H1 (cell line): ENCODE data around the gene PIGA. TPM values are rescaled to one million over a fixed set of nuclear protein-coding genes. Genes with fewer than 3 reads are reported as not detected.

Source experiments
- CTCF ChIA-PET: fragments of 300-600 bp; sonication (Branson Sonifier 250); formaldehyde crosslinking; loops from one replicate; lab custom pipeline; 2021; ENCODE audit not compliant: partially characterized antibody; lab: Charles Lee
- POLR2A ChIA-PET: fragments of 300-600 bp; sonication (Branson Sonifier 250); formaldehyde crosslinking; loops from one replicate; lab custom pipeline; 2021; ENCODE audit warnings: inconsistent platforms; ENCODE audit not compliant: partially characterized antibody; lab: Charles Lee
- DNase-seq, 2 experiments: peaks; one replicate each; pipeline versions ENCODE4 v3.0.0 to v3.0.0-alpha.2; 2010 to 2022; ENCODE audit warnings: low spot score in 2 of 2, low read depth in 1 of 2, mixed read lengths in 1 of 2
- FAIRE-seq: peaks from 2 replicates; lab custom pipeline; 2011; peaks lifted over from hg19 to GRCh38; lab: Jason Lieb, UNC
- H2AFZ ChIP-seq: 2 replicates; pipeline ENCODE4 v1.8.1; 2012; ENCODE audit warnings: low read length, inconsistent platforms
- H2AK5ac ChIP-seq: 2 replicates; pipeline ENCODE4 v1.6.1; 2013; ENCODE audit warnings: low read depth, low read length
- H2BK120ac ChIP-seq: replicated peaks from 2 replicates; pipeline ENCODE3; 2013; ENCODE audit warnings: low read depth, low read length, inconsistent platforms
- H2BK12ac ChIP-seq: 2 replicates; pipeline ENCODE4 v1.6.1; 2013; ENCODE audit warnings: low read depth, low read length
- H2BK15ac ChIP-seq: 2 replicates; pipeline ENCODE4 v1.6.1; 2013; ENCODE audit warnings: low read length
- H2BK20ac ChIP-seq: 2 replicates; pipeline ENCODE4 v1.6.1; 2013; ENCODE audit warnings: low read length
- H2BK5ac ChIP-seq: 2 replicates; pipeline ENCODE4 v1.6.1; 2013; ENCODE audit warnings: low read depth, low read length
- H3K14ac ChIP-seq: 2 replicates; pipeline ENCODE4 v1.6.1; 2013; ENCODE audit warnings: inconsistent platforms; ENCODE audit not compliant: insufficient read length
- H3K18ac ChIP-seq: 2 replicates; pipeline ENCODE4 v1.6.1; 2013; ENCODE audit warnings: low read length; ENCODE audit errors: extremely low read depth
- H3K23ac ChIP-seq: 2 replicates; pipeline ENCODE4 v1.6.1; 2013; ENCODE audit warnings: inconsistent platforms; ENCODE audit not compliant: insufficient read length
- H3K23me2 ChIP-seq: 2 replicates; pipeline ENCODE4 v1.6.1; 2013; ENCODE audit warnings: low read depth, low read length
- H3K27ac ChIP-seq: 2 replicates; pipeline ENCODE4 v1.6.1; 2011; ENCODE audit warnings: low read depth, low read length, inconsistent platforms
- H3K27me3 ChIP-seq, 4 experiments: replicated peaks in 1 of 4; 1 replicate in 1 of 4; 2 replicates in 3 of 4; pipeline versions ENCODE4 v1.6.1 to v1.8.1; 2011 to 2013; ENCODE audit warnings: low read length in 3 of 4, mild to moderate bottlenecking in 3 of 4, inconsistent platforms in 2 of 4, mixed read lengths in 2 of 4, moderate library complexity in 1 of 4; ENCODE audit not compliant: control insufficient read depth in 3 of 4, insufficient read depth in 3 of 4; ENCODE audit errors: extremely low read depth in 1 of 4
- H3K36me3 ChIP-seq, 4 experiments: 2 replicates each; pipeline versions ENCODE4 v1.6.1 to v1.8.1; 2011 to 2013; ENCODE audit warnings: mild to moderate bottlenecking in 4 of 4, low read length in 3 of 4, moderate library complexity in 2 of 4, control low read depth in 1 of 4, inconsistent platforms in 1 of 4; ENCODE audit not compliant: insufficient read depth in 4 of 4, control insufficient read depth in 2 of 4
- H3K4ac ChIP-seq: replicated peaks from 2 replicates; pipeline ENCODE3; 2013; ENCODE audit warnings: low read length, low read depth, mixed read lengths, inconsistent platforms; ENCODE audit not compliant: insufficient read length
- H3K4me1 ChIP-seq, 4 experiments: replicated peaks in 1 of 4; 1 replicate in 1 of 4; 2 replicates in 3 of 4; pipeline versions ENCODE4 v1.6.1 to v1.8.1; 2011 to 2013; ENCODE audit warnings: low read length in 3 of 4, inconsistent platforms in 2 of 4, mixed read lengths in 1 of 4; ENCODE audit not compliant: insufficient read depth in 4 of 4, control insufficient read depth in 3 of 4
- H3K4me2 ChIP-seq, 2 experiments: 2 replicates each; pipeline versions ENCODE4 v1.6.1 to v1.8.1; 2011 to 2013; ENCODE audit warnings: low read depth in 2 of 2, low read length in 2 of 2, control low read depth in 1 of 2, inconsistent platforms in 1 of 2, mild to moderate bottlenecking in 1 of 2; ENCODE audit not compliant: insufficient read depth in 1 of 2
- H3K4me3 ChIP-seq, 4 experiments: fragments of 200-600, 300-600 bp in 1 of 4; sonication (generic), shearing (Covaris generic), sonication (Bioruptor Twin) in 1 of 4; 2 replicates each; pipeline versions ENCODE4 v1.5.1 to v1.8.1; 2011 to 2016; ENCODE audit warnings: low read length in 4 of 4, low read depth in 3 of 4, control low read depth in 2 of 4, inconsistent platforms in 2 of 4, mild to moderate bottlenecking in 2 of 4, mixed read lengths in 1 of 4, moderate library complexity in 1 of 4; ENCODE audit not compliant: insufficient read depth in 2 of 4; ENCODE audit errors: extremely low read depth in 1 of 4
- H3K56ac ChIP-seq: replicated peaks from 2 replicates; pipeline ENCODE3; 2013; ENCODE audit warnings: low read depth, mild to moderate bottlenecking, mixed read lengths, low read length, inconsistent platforms; ENCODE audit not compliant: insufficient read length
- H3K79me1 ChIP-seq: 2 replicates; pipeline ENCODE4 v1.6.1; 2013; ENCODE audit warnings: low read depth, low read length, control low read depth
- H3K79me2 ChIP-seq, 2 experiments: 2 replicates each; pipeline versions ENCODE4 v1.6.1 to v1.8.1; 2012 to 2013; ENCODE audit warnings: low read length in 2 of 2, mild to moderate bottlenecking in 2 of 2, inconsistent platforms in 1 of 2; ENCODE audit not compliant: insufficient read depth in 2 of 2, control insufficient read depth in 1 of 2
- H3K9ac ChIP-seq, 4 experiments: replicated peaks in 1 of 4; 1 replicate in 1 of 4; 2 replicates in 3 of 4; pipeline versions ENCODE4 v1.6.1 to v1.8.1; 2011 to 2013; ENCODE audit warnings: low read depth in 3 of 4, low read length in 3 of 4, control low read depth in 2 of 4, mild to moderate bottlenecking in 2 of 4, moderate library complexity in 2 of 4, inconsistent platforms in 1 of 4; ENCODE audit errors: extremely low read depth in 1 of 4
- H3K9me3 ChIP-seq, 2 experiments: 2 replicates each; pipeline versions ENCODE4 v1.6.1 to v1.8.1; 2012 to 2013; ENCODE audit warnings: mild to moderate bottlenecking in 2 of 2, moderate library complexity in 2 of 2, control low read depth in 1 of 2, inconsistent platforms in 1 of 2, low read depth in 1 of 2, low read length in 1 of 2, mixed read lengths in 1 of 2; ENCODE audit not compliant: insufficient read depth in 2 of 2
- H4K20me1 ChIP-seq, 2 experiments: replicated peaks in 1 of 2; 2 replicates each; pipeline versions ENCODE3 to v1.8.1; 2011 to 2013; ENCODE audit warnings: inconsistent platforms in 2 of 2, low read length in 2 of 2, mild to moderate bottlenecking in 1 of 2; ENCODE audit not compliant: insufficient read depth in 2 of 2, control insufficient read depth in 1 of 2
- H4K5ac ChIP-seq: 2 replicates; pipeline ENCODE4 v1.6.1; 2013; ENCODE audit warnings: low read length, low read depth, mixed read lengths, inconsistent platforms; ENCODE audit not compliant: insufficient read length
- H4K8ac ChIP-seq: 2 replicates; pipeline ENCODE4 v1.8.0; 2013; ENCODE audit warnings: mild to moderate bottlenecking, moderate library complexity, low read length, inconsistent platforms; ENCODE audit not compliant: insufficient read depth; ENCODE audit errors: extremely low read depth
- H4K91ac ChIP-seq: replicated peaks from 2 replicates; pipeline ENCODE3; 2013; ENCODE audit warnings: low read length, mixed read lengths, inconsistent platforms; ENCODE audit not compliant: insufficient read length
- CREB1 ChIP-seq: IDR thresholded peaks from 2 replicates; pipeline ENCODE4 v1.6.1; 2012; ENCODE audit warnings: inconsistent platforms
- RAD21 ChIP-seq, 2 experiments: IDR thresholded peaks in 1 of 2; conservative IDR thresholded peaks in 1 of 2; 2 replicates each; pipeline ENCODE4 v1.6.1; 2011; ENCODE audit warnings: low read depth in 2 of 2, low read length in 2 of 2, improper control_type of control experiment in 1 of 2, inconsistent platforms in 1 of 2, mild to moderate bottlenecking in 1 of 2, moderate library complexity in 1 of 2
- WGBS, 2 experiments: shearing (Covaris generic) in 1 of 2; methylation state at CpG; one replicate each; pipeline versions ENCODE4 v1.1.6 to v1.1.7; 2013 to 2015; ENCODE audit warnings: low lambda C conversion rate in 2 of 2, mixed read lengths in 2 of 2, inconsistent platforms in 1 of 2, low coverage in 1 of 2, missing lambda C conversion rate in 1 of 2; ENCODE audit not compliant: insufficient replicate concordance in 2 of 2, insufficient coverage in 1 of 2, insufficient read length in 1 of 2; ENCODE audit errors: extremely low coverage in 1 of 2, missing lambda C conversion rate in 1 of 2; 5-methylcytosine and 5-hydroxymethylcytosine counted together
- polyA plus RNA-seq, 7 experiments: library from polyadenylated mRNA; depleted of rRNA in 3 of 7; stranded (reverse) in 5 of 7; unstranded in 2 of 7; fragments of >200 nt in 5 of 7; fragments of 200-250 nt in 2 of 7; gene quantifications; 1 replicate in 5 of 7; 2 replicates in 1 of 7; 4 replicates in 1 of 7; pipeline versions ENCODE4 v1.2.1 to v1.2.3, GENCODE V29; 2011 to 2013; ENCODE audit warnings: missing spikeins in 2 of 7, mixed read lengths in 2 of 7
- total RNA-seq: library from RNA; stranded (reverse); fragmentation: NEBNext Ultra II Directional; extraction: Animal tissue kit (Norgen Biotek cat#: 25700); gene quantifications from 2 replicates; pipeline ENCODE4 v1.2.1, GENCODE V29; 2021
- TF ChIP-seq, protein P1 (sequence below), 3 experiments: IDR thresholded peaks; 1 replicate in 2 of 3; 2 replicates in 1 of 3; pipeline versions ENCODE4 v1.5.1 to v1.6.1; 2011; ENCODE audit warnings: low read length in 3 of 3, mild to moderate bottlenecking in 3 of 3, inconsistent platforms in 2 of 3, low read depth in 1 of 3, moderate library complexity in 1 of 3; ENCODE audit not compliant: insufficient read depth in 1 of 3; ENCODE audit errors: control extremely low read depth in 1 of 3

The PIGA gene
- total and polyA plus RNA-seq, 2 of the 8 experiments (the other 6 are each of a cell fraction or from before 2014, with no cell fraction given), result 5.0 to 13.4 TPM

DNA sequence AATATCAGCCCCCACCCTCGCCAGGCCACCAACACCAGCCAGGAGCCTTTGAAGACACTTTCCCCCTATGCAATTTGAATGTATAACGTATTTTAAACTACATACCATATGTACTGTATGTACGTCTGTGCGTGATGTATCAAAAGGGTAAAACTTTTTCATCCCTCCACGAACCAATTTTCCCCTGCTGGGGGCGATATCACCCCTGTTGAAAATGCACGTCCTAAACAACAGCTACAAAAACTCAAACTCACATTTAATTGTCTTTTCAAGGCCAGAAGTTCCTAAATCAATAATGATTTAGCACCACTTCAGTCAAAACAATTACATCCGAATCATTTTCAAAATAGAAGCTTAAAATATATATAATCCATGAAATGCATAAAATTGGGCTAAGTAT lies 47.5 kb upstream of the PIGA start:
- no peaks in the 10 kb centered on the region for H3K27me3 ChIP-seq
- no peak overlapping the region for H4K8ac ChIP-seq
- H3K23me2 ChIP-seq, result no peaks in the 10 kb centered on the region
- H4K20me1 ChIP-seq, result no peaks in the 10 kb centered on the region
- FAIRE-seq (peak; percentile 66), DNase-seq (no peak)
- H3K36me3 ChIP-seq, result no peaks in the 10 kb centered on the region
- H2BK20ac ChIP-seq, result no peak overlapping the region
- no peak overlapping the region for H2AK5ac ChIP-seq
- CTCF ChIA-PET, result interaction anchor here (0.6 to 3.8 kb wide), 22 partner anchors 9 to 352 kb away, joined by 3 to 17 read pairs (median 4); no protein-coding TSS in a partner anchor
- H3K79me2 ChIP-seq, result no peaks in the 10 kb centered on the region
- no peak overlapping the region for H3K18ac ChIP-seq
- H4K5ac ChIP-seq, result no peak overlapping the region
- H3K79me1 ChIP-seq, result no peaks in the 10 kb centered on the region
- no peak overlapping the region for H2BK5ac ChIP-seq
- H2AFZ ChIP-seq, result no peak overlapping the region
- no peak overlapping the region for H3K9ac ChIP-seq
- no peak overlapping the region for H2BK120ac ChIP-seq
- POLR2A ChIA-PET, result no interaction called here
- no peak overlapping the region for H3K23ac ChIP-seq
- 81% methylated on average over 8 of the region's 8 CpGs; no CpG with 5 or more reads in 1 of the 2 experiments for WGBS, 2 experiments
- peaks cover 0 to 2% (median 0%) of the 10 kb centered on the region in 4 experiments; a peak in 1 of 7 replicates for H3K4me1 ChIP-seq
- H3K4me2 ChIP-seq, result no peak overlapping the region
- no peak overlapping the region for H3K14ac ChIP-seq
- no peak overlapping the region for H3K4me3 ChIP-seq
- no peak overlapping the region for H2BK15ac ChIP-seq
- H3K56ac ChIP-seq, result no peak overlapping the region
- no peaks in the 10 kb centered on the region for H3K9me3 ChIP-seq
- H3K27ac ChIP-seq, result no peak overlapping the region
- peak; percentile 43 to 50; a peak in 3 of 4 replicates for TF ChIP-seq RAD21 (IDR thresholded peaks at IDR 0.05 in 1 of 2, conservative IDR thresholded peaks at IDR 0.05 in 1 of 2; ENCODE audit: low read depth in 2 of 2, low read length in 2 of 2)
- TF ChIP-seq, protein P1, sequence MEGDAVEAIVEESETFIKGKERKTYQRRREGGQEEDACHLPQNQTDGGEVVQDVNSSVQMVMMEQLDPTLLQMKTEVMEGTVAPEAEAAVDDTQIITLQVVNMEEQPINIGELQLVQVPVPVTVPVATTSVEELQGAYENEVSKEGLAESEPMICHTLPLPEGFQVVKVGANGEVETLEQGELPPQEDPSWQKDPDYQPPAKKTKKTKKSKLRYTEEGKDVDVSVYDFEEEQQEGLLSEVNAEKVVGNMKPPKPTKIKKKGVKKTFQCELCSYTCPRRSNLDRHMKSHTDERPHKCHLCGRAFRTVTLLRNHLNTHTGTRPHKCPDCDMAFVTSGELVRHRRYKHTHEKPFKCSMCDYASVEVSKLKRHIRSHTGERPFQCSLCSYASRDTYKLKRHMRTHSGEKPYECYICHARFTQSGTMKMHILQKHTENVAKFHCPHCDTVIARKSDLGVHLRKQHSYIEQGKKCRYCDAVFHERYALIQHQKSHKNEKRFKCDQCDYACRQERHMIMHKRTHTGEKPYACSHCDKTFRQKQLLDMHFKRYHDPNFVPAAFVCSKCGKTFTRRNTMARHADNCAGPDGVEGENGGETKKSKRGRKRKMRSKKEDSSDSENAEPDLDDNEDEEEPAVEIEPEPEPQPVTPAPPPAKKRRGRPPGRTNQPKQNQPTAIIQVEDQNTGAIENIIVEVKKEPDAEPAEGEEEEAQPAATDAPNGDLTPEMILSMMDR (IDR thresholded peaks at IDR 0.05; ENCODE audit: control extremely low read depth in 1 of 3, insufficient read depth in 1 of 3, low read depth in 1 of 3, low read length in 3 of 3), result peak in 2 of 3 experiments; percentile 30 to 46; a peak in 2 of 4 replicates
- TF ChIP-seq CREB1, result no peak
- H2BK12ac ChIP-seq, result no peak overlapping the region
- H4K91ac ChIP-seq, result no peak overlapping the region
- no peak overlapping the region for H3K4ac ChIP-seq
